HepG2 (cell line): ENCODE measurements around the gene MAP6D1.

Experiments
- CREB1 ChIP-seq, 2 experiments: fragments of 450-650 bp in 1 of 2; IDR thresholded peaks; 2 replicates each; pipeline ENCODE4 v1.6.1; 2016 to 2017; ENCODE audit warnings: control low read depth in 1 of 2, mild to moderate bottlenecking in 1 of 2, missing compliant biosample characterization in 1 of 2, missing genetic modification characterization in 1 of 2
- HNRNPUL1 ChIP-seq: fragments of 200-400 bp; formaldehyde crosslinking; IDR thresholded peaks from 2 replicates; pipeline ENCODE4 v1.6.1; 2017; ENCODE audit warnings: low read depth, mild to moderate bottlenecking, low read length, moderate library complexity
- KLF15 ChIP-seq: sonication (generic); formaldehyde crosslinking; IDR thresholded peaks from 2 replicates; pipeline ENCODE4 v1.8.1; 2023; ENCODE audit warnings: borderline replicate concordance, mild to moderate bottlenecking, inconsistent platforms, missing genetic modification reagents, mixed read lengths
- NKX3-1 ChIP-seq: sonication (generic); formaldehyde crosslinking; IDR thresholded peaks from 2 replicates; pipeline ENCODE4 v1.5.0; 2020; ENCODE audit warnings: missing genetic modification reagents
- PATZ1 ChIP-seq: sonication (generic); formaldehyde crosslinking; IDR thresholded peaks from 2 replicates; pipeline ENCODE4 v1.4.0; 2020; ENCODE audit warnings: missing genetic modification reagents
- PHF20 ChIP-seq: sonication (generic); formaldehyde crosslinking; IDR thresholded peaks from 2 replicates; pipeline ENCODE4 v1.5.0; 2020; ENCODE audit warnings: mild to moderate bottlenecking, missing genetic modification reagents
- REPIN1 ChIP-seq: sonication (generic); formaldehyde crosslinking; IDR thresholded peaks from 2 replicates; pipeline ENCODE4 v1.8.0; 2022; ENCODE audit warnings: missing genetic modification reagents, low read depth, mild to moderate bottlenecking, borderline replicate concordance
- SRF ChIP-seq: IDR thresholded peaks from 2 replicates; pipeline ENCODE4 v1.6.1; 2011; ENCODE audit warnings: mild to moderate bottlenecking, low read depth, low read length, moderate library complexity
- STAT6 ChIP-seq: sonication (generic); formaldehyde crosslinking; IDR thresholded peaks from 2 replicates; pipeline ENCODE4 v1.4.0; 2020; ENCODE audit warnings: missing genetic modification reagents, mild to moderate bottlenecking, borderline replicate concordance
- ZNF770 ChIP-seq: sonication (generic); formaldehyde crosslinking; IDR thresholded peaks from 2 replicates; pipeline ENCODE4 v1.5.0; 2020; ENCODE audit warnings: mild to moderate bottlenecking, missing genetic modification reagents

- TF ChIP-seq STAT6 (CRISPR knock-in tag), result no peak
- no peak for TF ChIP-seq REPIN1 (CRISPR knock-in tag)
- TF ChIP-seq PATZ1 (CRISPR knock-in tag), result no peak
- no peak for TF ChIP-seq HNRNPUL1
- TF ChIP-seq SRF, result no peak
- TF ChIP-seq NKX3-1 (CRISPR knock-in tag), result no peak
- no peak for TF ChIP-seq CREB1 (IDR thresholded peaks at IDR 0.05)
- no peak for TF ChIP-seq CREB1 (CRISPR knock-in tag; IDR thresholded peaks at IDR 0.05)
- TF ChIP-seq PHF20 (CRISPR knock-in tag), result no peak
- no peak for TF ChIP-seq ZNF770
- TF ChIP-seq KLF15 (CRISPR knock-in tag), result no peak
These were observed 49.6 kb downstream of the MAP6D1 start for GRCh38 chr3:183775781-183776180.
